Adrenal gland (tissue), 12 donors: ENCODE results near the gene ANO4. TPM values are rescaled to one million over a fixed set of nuclear protein-coding genes. Genes with fewer than 3 reads are reported as not detected.

Experiments used
- DNase-seq, 7 donors: peaks; one replicate each; pipeline ENCODE4 v3.0.0-alpha.2; 2019 to 2020
- H3K27ac ChIP-seq, 5 donors: fragments of 200-600 bp; sonication (generic) in 4 of 5; 1 replicate in 3 of 5; 2 replicates in 2 of 5; pipeline versions ENCODE4 v1.5.1 to v1.8.0; 2016 to 2020; ENCODE audit warnings: mild to moderate bottlenecking in 1 of 5
- H3K27me3 ChIP-seq: fragments of 200-600 bp; 2 replicates; pipeline ENCODE4 v1.8.0; 2021
- H3K36me3 ChIP-seq, 2 donors: fragments of 200-600 bp; replicated peaks in 1 of 2; 1 replicate in 1 of 2; 2 replicates in 1 of 2; pipeline versions ENCODE4 v1.5.1 to v1.8.0; 2018 to 2022
- H3K4me1 ChIP-seq, 2 donors: fragments of 200-600 bp; replicated peaks in 1 of 2; 1 replicate in 1 of 2; 2 replicates in 1 of 2; pipeline versions ENCODE4 v1.5.1 to v1.8.0; 2018 to 2021
- H3K4me3 ChIP-seq, 4 donors: fragments of 200-600 bp; sonication (generic) in 3 of 4; one replicate each; pipeline ENCODE4 v1.5.1; 2016 to 2018
- H3K9me3 ChIP-seq, 3 donors: fragments of 200-600 bp; sonication (generic) in 1 of 3; replicated peaks in 1 of 3; 1 replicate in 2 of 3; 2 replicates in 1 of 3; pipeline versions ENCODE4 v1.5.1 to v1.8.0; 2016 to 2021
- POLR2A ChIP-seq, 2 donors: fragments of 450-650 bp; IDR thresholded peaks; one replicate each; pipeline ENCODE4 v1.6.1; 2017; ENCODE audit warnings: antibody characterized with exemption in 2 of 2, mild to moderate bottlenecking in 2 of 2, moderate library complexity in 1 of 2
- WGBS, 4 donors: extraction: QIAGEN DNeasy Blood & Tissue Kit in 2 of 4; methylation state at CpG; one replicate each; pipeline versions ENCODE4 v1.1.5 to v1.1.7; 2013 to 2017; 5-methylcytosine and 5-hydroxymethylcytosine counted together
- intact Hi-C, 2 donors: fragments of 100-400 bp; cut with DNase I; formaldehyde crosslinking; loops; one replicate each; pipeline versions ENCODE4 v1.14.1 to v1.15.0; 2022 to 2023
- polyA plus RNA-seq, 3 donors: library from polyadenylated mRNA; stranded (reverse); fragments of 200-250 nt in 2 of 3; fragments of 350-450 nt in 1 of 3; fragmentation: Illumina TruSeq in 1 of 3; extraction: RNeasy Lipid Tissue Mini Kit (QIAGEN cat#74804) in 1 of 3; gene quantifications; one replicate each; pipeline ENCODE4 v1.2.3, GENCODE V29; 2013 to 2014
- total RNA-seq, 9 donors: library from RNA; depleted of rRNA in 4 of 9; stranded (reverse); fragments of >200 nt in 4 of 9; fragments of 120-200 nt in 1 of 9; fragmentation: NEBNext Ultra II Directional in 1 of 9; extraction: Animal tissue kit (Norgen Biotek cat#: 25700) in 1 of 9; gene quantifications; one replicate each; pipeline versions ENCODE4 v1.1.0 to v1.2.4, GENCODE V29; 2013 to 2023
- TF ChIP-seq, protein P1 (sequence below), 6 experiments: fragments of 450-650 bp in 4 of 6; fragments of 200-600 bp in 2 of 6; sonication (generic) in 1 of 6; IDR thresholded peaks; 1 replicate in 5 of 6; 2 replicates in 1 of 6; pipeline versions ENCODE4 v1.5.1 to v1.8.0; 2016 to 2021; ENCODE audit warnings: antibody characterized with exemption in 6 of 6, mild to moderate bottlenecking in 2 of 6, moderate library complexity in 1 of 6
- donor health status: healthy with polysubstance abuse.
- donor health status: Bipolar disorder and iron deficiency.
- donor health status: DM: yes; HTN: yes; CAD: no.
- donor health status: DM: no; HTN: no; CAD: no.
- donor health status: DM: no; HTN: no; CAD: no.
- donor health status: DM: yes; HTN: yes; CAD: no.

The ANO4 gene
- total and polyA plus RNA-seq, 12 donors, result 5.6 to 37.4 (median 10.2) TPM

DNA sequence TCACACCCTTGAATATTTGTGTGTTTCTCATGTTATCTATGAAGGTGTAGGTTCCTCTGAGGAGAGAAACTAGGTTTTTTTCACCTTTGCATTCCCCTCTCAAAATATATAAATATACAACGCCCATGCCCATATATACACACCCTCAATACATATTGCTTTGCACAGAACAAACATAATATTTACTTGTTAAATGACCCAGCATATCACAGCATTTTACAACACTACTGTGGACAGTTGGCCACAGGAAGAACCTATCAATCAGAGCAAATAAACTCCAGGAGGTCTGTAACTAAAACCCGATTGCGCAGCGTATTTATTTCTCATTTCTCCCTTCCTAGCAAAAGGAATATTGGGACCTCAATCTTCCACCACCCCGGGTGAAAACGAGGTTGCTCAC is 219.4 kb downstream of the ANO4 start:
- WGBS, 4 donors, result 91 to 94% (median 93%) methylated on average over 6 of the region's 6 CpGs
- no peak for DNase-seq
- H3K9me3 ChIP-seq, result peaks cover 0 to 8% (median 7%) of the 10 kb centered on the region in 3 donors
- no peak for TF ChIP-seq POLR2A (IDR thresholded peaks at IDR 0.05)
- TF ChIP-seq, protein P1, sequence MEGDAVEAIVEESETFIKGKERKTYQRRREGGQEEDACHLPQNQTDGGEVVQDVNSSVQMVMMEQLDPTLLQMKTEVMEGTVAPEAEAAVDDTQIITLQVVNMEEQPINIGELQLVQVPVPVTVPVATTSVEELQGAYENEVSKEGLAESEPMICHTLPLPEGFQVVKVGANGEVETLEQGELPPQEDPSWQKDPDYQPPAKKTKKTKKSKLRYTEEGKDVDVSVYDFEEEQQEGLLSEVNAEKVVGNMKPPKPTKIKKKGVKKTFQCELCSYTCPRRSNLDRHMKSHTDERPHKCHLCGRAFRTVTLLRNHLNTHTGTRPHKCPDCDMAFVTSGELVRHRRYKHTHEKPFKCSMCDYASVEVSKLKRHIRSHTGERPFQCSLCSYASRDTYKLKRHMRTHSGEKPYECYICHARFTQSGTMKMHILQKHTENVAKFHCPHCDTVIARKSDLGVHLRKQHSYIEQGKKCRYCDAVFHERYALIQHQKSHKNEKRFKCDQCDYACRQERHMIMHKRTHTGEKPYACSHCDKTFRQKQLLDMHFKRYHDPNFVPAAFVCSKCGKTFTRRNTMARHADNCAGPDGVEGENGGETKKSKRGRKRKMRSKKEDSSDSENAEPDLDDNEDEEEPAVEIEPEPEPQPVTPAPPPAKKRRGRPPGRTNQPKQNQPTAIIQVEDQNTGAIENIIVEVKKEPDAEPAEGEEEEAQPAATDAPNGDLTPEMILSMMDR (IDR thresholded peaks at IDR 0.05), result no peak
- H3K4me3 ChIP-seq, result no peak overlapping the region
- H3K4me1 ChIP-seq, result no peaks in the 10 kb centered on the region
- intact Hi-C loops, result no loop called here
- H3K36me3 ChIP-seq, result no peaks in the 10 kb centered on the region
- no peaks in the 10 kb centered on the region for H3K27me3 ChIP-seq
- H3K27ac ChIP-seq, result no peak overlapping the region

GRCh38 chr12:101015044-101015443 is 220.5 kb downstream of the ANO4 start:
- no peak for DNase-seq
- H3K36me3 ChIP-seq, result no peaks in the 10 kb centered on the region
- H3K9me3 ChIP-seq, result no peaks in the 10 kb centered on the region
- no peak overlapping the region for H3K27ac ChIP-seq
- WGBS, 4 donors, result 92 to 98% (median 97%) methylated on average over 2 of the region's 2 CpGs
- no peak for TF ChIP-seq POLR2A (IDR thresholded peaks at IDR 0.05)
- TF ChIP-seq, protein P1 (IDR thresholded peaks at IDR 0.05), result no peak
- intact Hi-C loops, result no loop called here
- no peaks in the 10 kb centered on the region for H3K4me1 ChIP-seq
- H3K27me3 ChIP-seq, result no peaks in the 10 kb centered on the region
- H3K4me3 ChIP-seq, result no peak overlapping the region

DNA sequence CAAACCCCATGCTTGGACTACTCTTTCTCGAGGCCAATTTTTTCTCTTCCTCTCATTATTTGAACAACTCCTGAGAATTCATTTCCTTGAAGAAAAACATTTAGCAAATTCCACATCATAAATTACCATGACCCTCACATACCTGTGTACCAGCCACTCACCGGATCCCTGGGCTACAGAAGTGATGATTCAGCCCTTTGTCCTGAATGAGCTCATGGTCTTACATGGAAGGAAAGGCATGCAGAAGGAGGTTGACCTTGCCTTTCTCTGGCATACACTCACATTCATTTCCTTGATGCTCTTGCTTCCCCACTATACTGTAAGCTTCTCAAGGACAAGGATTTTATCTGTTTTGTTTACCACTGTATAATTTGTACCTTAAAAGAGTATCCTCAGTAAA is 224.0 kb downstream of the ANO4 start:
- Histone ChIP-seq H3K4me3 (no peak overlapping the region), H3K36me3 (no peaks in the 10 kb centered on the region), H3K9me3 (no peaks in the 10 kb centered on the region), H3K4me1 (peaks cover 5 to 10% of the 10 kb centered on the region in 2 donors), H3K27ac (peak overlapping the region in 1 of 5 donors; percentile 25), H3K27me3 (no peaks in the 10 kb centered on the region)
- peak; percentile 35 to 62 (median 54) for DNase-seq
- intact Hi-C loops, result no loop called here
- WGBS, 4 donors, result 27 to 46% (median 31%) methylated on average over 2 of the region's 2 CpGs
- TF ChIP-seq POLR2A (IDR thresholded peaks at IDR 0.05), result no peak
- TF ChIP-seq, protein P1 (IDR thresholded peaks at IDR 0.05), result no peak

DNA sequence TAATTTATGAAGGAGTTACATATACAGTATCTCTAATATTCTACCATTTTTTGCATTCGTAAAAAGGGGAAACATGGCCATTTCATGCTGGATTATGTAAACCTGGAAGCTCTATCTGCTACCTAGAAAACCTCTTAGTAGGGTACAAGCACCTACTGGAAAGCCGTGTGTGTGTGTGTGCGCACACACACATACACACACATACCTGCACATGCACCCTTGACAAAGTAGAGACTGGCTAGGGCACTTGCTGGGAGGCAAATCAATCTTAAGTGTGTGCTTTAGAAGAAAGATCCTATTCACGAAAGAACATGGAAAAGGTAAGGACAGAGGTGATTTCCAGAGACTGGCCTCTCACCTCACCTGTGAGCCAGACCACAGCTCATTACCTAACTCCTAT is 224.6 kb downstream of the ANO4 start:
- WGBS, 4 donors, result 88 to 96% (median 90%) methylated on average over 4 of the region's 4 CpGs
- Histone ChIP-seq H3K27me3 (no peaks in the 10 kb centered on the region), H3K27ac (peak overlapping the region in 1 of 5 donors; percentile 25), H3K4me1 (peaks cover 5 to 10% of the 10 kb centered on the region in 2 donors), H3K4me3 (no peak overlapping the region), H3K36me3 (no peaks in the 10 kb centered on the region), H3K9me3 (no peaks in the 10 kb centered on the region)
- TF ChIP-seq, protein P1 (IDR thresholded peaks at IDR 0.05), result no peak
- TF ChIP-seq POLR2A (IDR thresholded peaks at IDR 0.05), result no peak
- no peak for DNase-seq
- intact Hi-C loops, result no loop called here
